GM12878 (cell line): Measurements from ENCODE around the gene MCM6. TPM values are rescaled to one million over a fixed set of nuclear protein-coding genes. Genes with fewer than 3 reads are reported as not detected.
A peak's percentile ranks its signal among the peaks of the same experiment; 100 is the strongest.

ENCODE experiments used
- ATAC-seq: fragments of 200-7000 bp; cut with Tn5 transposase; 3 replicates; pipeline ENCODE4 v1.9.1; 2020; ENCODE audit warnings: mild to moderate bottlenecking, moderate library complexity
- Bru-seq: library from RNA; stranded (reverse); fragments of 400-500 nt; gene quantifications from one replicate; lab custom pipeline; 2021; lab: Mats Ljungman, UMichigan
- BruChase-seq, 2 experiments: library from RNA; stranded (reverse); fragments of 400-500 nt; gene quantifications; one replicate each; lab custom pipeline; 2021; lab: Mats Ljungman, UMichigan
- BruUV-seq: library from RNA; stranded (reverse); fragments of 400-500 nt; replicated peaks from 2 replicates; lab custom pipeline; 2021; lab: Mats Ljungman, UMichigan
- CTCF ChIA-PET: fragments of 300-600 bp; sonication (Branson Sonifier 250); formaldehyde crosslinking; extraction: SDS; loops from one replicate; lab custom pipeline; 2021; ENCODE audit warnings: inconsistent platforms; lab: Yijun Ruan, JAX
- POLR2A ChIA-PET: fragments of 350-600 bp; formaldehyde crosslinking; extraction: SDS; loops from one replicate; lab custom pipeline; 2021; ENCODE audit warnings: inconsistent platforms; lab: Charles Lee
- RAD21 ChIA-PET: fragments of 300-600 bp; sonication (Branson Sonifier 250); formaldehyde crosslinking; loops from one replicate; lab custom pipeline; 2023; ENCODE audit warnings: antibody characterized with exemption; ENCODE audit not compliant: unreplicated experiment; lab: Charles Lee
- SMC1A ChIA-PET: fragments of 300-600 bp; sonication (Branson Sonifier 250); formaldehyde crosslinking; loops from one replicate; lab custom pipeline; 2023; ENCODE audit not compliant: unreplicated experiment, uncharacterized antibody; lab: Charles Lee
- DNase-seq: peaks from one replicate; pipeline ENCODE4 v3.0.0-alpha.2; 2011; ENCODE audit warnings: low read depth, low spot score
- FAIRE-seq: peaks from 3 replicates; lab custom pipeline; 2011; peaks lifted over from hg19 to GRCh38; lab: Jason Lieb, UNC
- H2AFZ ChIP-seq: 2 replicates; pipeline ENCODE4 v1.6.0; 2011; ENCODE audit warnings: low read depth, low read length, control low read depth; ENCODE audit not compliant: control insufficient read depth
- H3K27ac ChIP-seq: 2 replicates; pipeline ENCODE4 v1.5.1; 2011; ENCODE audit warnings: control low read depth; ENCODE audit not compliant: control insufficient read depth, insufficient read depth
- H3K27me3 ChIP-seq, 2 experiments: replicated peaks in 1 of 2; 2 replicates each; pipeline versions ENCODE4 v1.6.0 to v1.6.1; 2011; ENCODE audit warnings: low read length in 1 of 2; ENCODE audit not compliant: control insufficient read depth in 2 of 2, insufficient read depth in 2 of 2
- H3K36me3 ChIP-seq, 2 experiments: 2 replicates each; pipeline ENCODE4 v1.5.1; 2011; ENCODE audit warnings: low read length in 1 of 2; ENCODE audit not compliant: control insufficient read depth in 2 of 2, insufficient read depth in 2 of 2
- H3K4me1 ChIP-seq: 2 replicates; pipeline ENCODE4 v1.6.1; 2011; ENCODE audit warnings: mild to moderate bottlenecking, low read length, moderate library complexity, mixed read lengths; ENCODE audit not compliant: control insufficient read depth, insufficient read depth
- H3K4me2 ChIP-seq: 2 replicates; pipeline ENCODE4 v1.6.0; 2011; ENCODE audit warnings: control low read depth; ENCODE audit not compliant: control insufficient read depth, insufficient read depth
- H3K4me3 ChIP-seq: fragments of 200-600 bp; sonication (generic); 2 replicates; pipeline ENCODE4 v1.5.1; 2016
- H3K79me2 ChIP-seq: 2 replicates; pipeline ENCODE4 v1.6.0; 2011; ENCODE audit warnings: low read length; ENCODE audit not compliant: control insufficient read depth, insufficient read depth
- H3K9ac ChIP-seq: 2 replicates; pipeline ENCODE4 v1.8.0; 2011; ENCODE audit warnings: low read length, control low read depth, mixed read lengths; ENCODE audit not compliant: control insufficient read depth, insufficient read depth
- H3K9me3 ChIP-seq: replicated peaks from 3 replicates; pipeline ENCODE4 v1.5.1; 2011; ENCODE audit warnings: mild to moderate bottlenecking, low read length; ENCODE audit not compliant: control insufficient read depth, insufficient read depth
- H4K20me1 ChIP-seq: 2 replicates; pipeline ENCODE4 v1.6.0; 2011; ENCODE audit not compliant: control insufficient read depth, insufficient read depth
- E4F1 ChIP-seq: fragments of 450-650 bp; IDR thresholded peaks from 2 replicates; pipeline ENCODE4 v1.6.1; 2018; ENCODE audit warnings: borderline replicate concordance, mild to moderate bottlenecking; ENCODE audit not compliant: partially characterized antibody
- HCFC1 ChIP-seq: fragments of 150-350 bp; IDR thresholded peaks from 2 replicates; pipeline ENCODE4 v1.6.1; 2014; ENCODE audit warnings: low read length
- MEF2A ChIP-seq: IDR thresholded peaks from 2 replicates; pipeline ENCODE4 v1.6.1; 2011; ENCODE audit warnings: low read depth, mild to moderate bottlenecking, low read length, moderate library complexity; ENCODE audit not compliant: insufficient read depth
- MYC ChIP-seq: IDR thresholded peaks from 2 replicates; pipeline ENCODE4 v1.6.1; 2011; ENCODE audit warnings: mild to moderate bottlenecking, low read length, moderate library complexity, inconsistent platforms; ENCODE audit not compliant: insufficient read depth, insufficient replicate concordance, insufficient read length, severe bottlenecking
- NFXL1 ChIP-seq: fragments of 450-650 bp; IDR thresholded peaks from 2 replicates; pipeline ENCODE4 v1.6.1; 2017; ENCODE audit warnings: antibody characterized with exemption, mild to moderate bottlenecking, borderline replicate concordance
- NRF1 ChIP-seq: conservative IDR thresholded peaks from 2 replicates; pipeline ENCODE4 v1.6.1; 2011; ENCODE audit warnings: mild to moderate bottlenecking, low read depth, low read length, improper control_type of control experiment
- POLR2A ChIP-seq: IDR thresholded peaks from 2 replicates; pipeline ENCODE4 v1.6.1; 2011; ENCODE audit warnings: low read depth, mild to moderate bottlenecking, low read length
- SIN3A ChIP-seq: IDR thresholded peaks from 2 replicates; pipeline ENCODE4 v1.6.1; 2012; ENCODE audit warnings: low read depth, low read length, improper control_type of control experiment
- TAF1 ChIP-seq: IDR thresholded peaks from 2 replicates; pipeline ENCODE4 v1.6.1; 2011; ENCODE audit warnings: mild to moderate bottlenecking, low read depth, low read length, borderline replicate concordance
- WGBS: methylation state at CpG from one replicate; pipeline ENCODE4 v1.1.6; 2016; ENCODE audit warnings: low lambda C conversion rate; ENCODE audit not compliant: insufficient replicate concordance, insufficient coverage; ENCODE audit errors: missing lambda C conversion rate; 5-methylcytosine and 5-hydroxymethylcytosine counted together
- in situ Hi-C: fragments of 300-500 bp; cut with MboI; formaldehyde crosslinking; loops from 9 replicates; pipeline ENCODE4 v1.14.3; 2018; ENCODE audit warnings: mixed read lengths
- intact Hi-C: fragments of 100-400 bp; cut with micrococcal nuclease; formaldehyde crosslinking; loops from one replicate; pipeline ENCODE4 v1.14.2; 2022; ENCODE audit not compliant: unreplicated experiment
- long read RNA-seq, 2 experiments: library from polyadenylated mRNA; unstranded; transcript quantifications; one replicate each; pipeline ENCODE4 v2.0.0, GENCODE V29; 2019 to 2020
- polyA minus RNA-seq, 3 experiments: library from RNA; depleted of rRNA, polyadenylated mRNA; stranded (reverse); fragments of >200 nt; gene quantifications; 2 replicates each; pipeline ENCODE4 v1.2.3, GENCODE V29; 2011
- polyA plus RNA-seq, 11 experiments: library from polyadenylated mRNA; depleted of rRNA in 4 of 11; unstranded in 6 of 11; stranded (reverse) in 5 of 11; fragments of >200 nt; fragmentation: Nextera tagmentation in 4 of 11; fragmentation: Illumina TruSeq in 1 of 11; extraction: Ambion mirVana in 4 of 11; extraction: Trizol in 1 of 11; gene quantifications; 1 replicate in 1 of 11; 2 replicates in 10 of 11; pipeline versions ENCODE4 v1.2.1 to v1.2.3, GENCODE V29; 2011 to 2016; ENCODE audit warnings: inconsistent platforms in 2 of 11, missing spikeins in 2 of 11, low read depth in 1 of 11
- total RNA-seq, 4 experiments: library from RNA; depleted of rRNA in 3 of 4; stranded (reverse); fragments of >200 nt in 3 of 4; fragmentation: Illumina TruSeq in 1 of 4; extraction: Trizol in 1 of 4; gene quantifications; 2 replicates each; pipeline versions ENCODE4 v1.2.1 to v1.2.3, GENCODE V29; 2013 to 2021
- TF ChIP-seq, protein P1 (sequence below): IDR thresholded peaks from 2 replicates; pipeline ENCODE4 v1.6.1; 2012; ENCODE audit warnings: low read length, inconsistent platforms
- TF ChIP-seq, protein P2 (sequence below): IDR thresholded peaks from 2 replicates; pipeline ENCODE4 v1.6.1; 2011; ENCODE audit warnings: low read depth, low read length, improper control_type of control experiment, borderline replicate concordance

MCM6 gene
- total RNA-seq (2013; cell fraction: nucleolus; rRNA removed) = 50.4 and 55.8 TPM in 2 replicates
- total RNA-seq (2014; rRNA removed) (63.4 and 68.5 TPM in 2 replicates), total RNA-seq (2014; rRNA removed; fragmentation: Illumina TruSeq; extraction: Trizol) (63.2 and 63.4 TPM in 2 replicates), total RNA-seq (2021) (89.7 and 92.9 TPM in 2 replicates), polyA plus RNA-seq (2011; rRNA removed) (118 and 136 TPM in 2 replicates), polyA plus RNA-seq (2014; fragmentation: Illumina TruSeq; extraction: Trizol) (97.4 and 108 TPM in 2 replicates), polyA plus RNA-seq (2014; fragmentation: Nextera tagmentation; extraction: Ambion mirVana) (10 to 100 TPM; 37.4 to 74.4 TPM), polyA plus RNA-seq (2014; rRNA removed) (68.6 and 79.5 TPM in 2 replicates), polyA plus RNA-seq (2016; fragmentation: Nextera tagmentation; extraction: Ambion mirVana) (10 to 100 TPM; 85.0 to 89.9 TPM), polyA minus RNA-seq (2011; rRNA and poly(A)+ RNA removed) (124 and 156 TPM in 2 replicates), Bru-seq, nascent RNA (percentile 90 among the genes with signal in this experiment), BruChase-seq, experiment 1, labeled RNA remaining after a 6-hour chase (percentile 84 among the genes with signal in this experiment), BruChase-seq, experiment 2, labeled RNA remaining after a 2-hour chase (percentile 82 among the genes with signal in this experiment)
- polyA plus RNA-seq (2011; ENCODE audit: low read depth) = 40.3 TPM
- polyA plus RNA-seq (2011; cell fraction: cytosol; rRNA removed) = 74.9 and 83.7 TPM in 2 replicates
- 46.4 and 68.7 TPM in 2 replicates for polyA plus RNA-seq (2011; cell fraction: nucleus; rRNA removed)
- polyA plus RNA-seq (2012) = 34.7 and 41.0 TPM in 2 replicates
- polyA minus RNA-seq (2011; cell fraction: cytosol; rRNA and poly(A)+ RNA removed) = 44.2 and 46.8 TPM in 2 replicates
- 23.0 and 38.4 TPM in 2 replicates for polyA minus RNA-seq (2011; cell fraction: nucleus; rRNA and poly(A)+ RNA removed)
- long read RNA-seq, experiment 1, transcript MCM6-201 (17 exons, 3,736 nt) = major isoform, 98 of 133 reads
- long read RNA-seq, experiment 1, partial matches to known transcripts = 25 of 133 reads
- long read RNA-seq, experiment 1, other reads (novel, unspliced or antisense) = 10 of 133 reads
- long read RNA-seq, experiment 2, transcript MCM6-201 (17 exons, 3,736 nt) = major isoform, 694 of 1,236 reads
- long read RNA-seq, experiment 2, partial matches to known transcripts = 506 of 1,236 reads
- long read RNA-seq, experiment 2, other reads (novel, unspliced or antisense) = 36 of 1,236 reads

DNA sequence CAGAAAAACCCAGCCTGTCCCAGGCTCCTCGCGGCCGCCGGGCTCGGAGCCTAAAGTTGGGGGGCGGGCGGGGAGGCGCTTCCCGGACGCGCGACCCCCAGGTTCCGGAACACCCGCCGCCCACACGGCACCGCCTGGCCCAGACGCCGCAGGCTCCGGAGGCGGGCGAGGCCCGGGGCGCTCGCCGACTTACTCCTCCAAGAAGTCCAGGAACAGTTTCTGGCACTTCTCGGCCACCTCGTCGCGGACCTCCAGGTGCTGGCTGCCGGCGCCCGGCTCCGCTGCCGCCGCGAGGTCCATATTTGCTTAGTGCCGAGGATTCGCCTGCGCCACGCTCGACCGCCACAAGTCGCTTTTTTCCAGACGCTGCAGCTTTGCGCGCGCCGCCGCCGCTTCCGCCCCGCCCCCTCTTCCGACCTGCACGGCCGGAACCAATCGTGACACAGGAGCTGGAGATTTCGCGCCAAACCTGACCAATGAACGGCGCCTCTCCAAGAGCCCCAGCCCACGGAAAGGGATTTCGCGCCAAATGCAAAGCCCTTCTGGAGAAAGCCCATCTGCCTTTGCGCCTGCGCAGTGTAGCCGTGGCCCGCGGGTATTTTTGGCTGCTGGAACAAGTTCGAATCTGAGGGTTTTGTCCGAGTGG, at the start of gene MCM6:
TSS of gene MCM6 (minus strand) at position 378 of the 646 bp plus-strand sequence. CDS start at position 300, 78 bp downstream.
- DNase-seq (peak; percentile 94), FAIRE-seq (peak; percentile 99), ATAC-seq (peak; percentile 91)
- H2AFZ ChIP-seq = peak within 1 kb of the TSS; percentile 73
- ChIA-PET POLR2A (interaction anchor here (1.0 to 1.9 kb wide), 6 partner anchors 21 to 508 kb away, joined by 3 to 5 read pairs (median 4); no protein-coding TSS in a partner anchor), CTCF (interaction anchor here (1.0 to 2.3 kb wide), 3 partner anchors 10 to 508 kb away, joined by 4 to 9 read pairs (median 4); no protein-coding TSS in a partner anchor), SMC1A (interaction anchor here (0.7 to 2.0 kb wide), 9 partner anchors 10 to 546 kb away, joined by 3 to 8 read pairs (median 4); no protein-coding TSS in a partner anchor), RAD21 (interaction anchor here (0.9 to 1.8 kb wide), 3 partner anchors 56 to 508 kb away, joined by 3 to 11 read pairs (median 4); no protein-coding TSS in a partner anchor)
- no peaks in the 10 kb centered on the region for H3K9me3 ChIP-seq
- intact Hi-C loops (loop anchor here (1.0 kb wide), 1 partner anchor 56 kb away; no protein-coding TSS in a partner anchor), in situ Hi-C loops (no loop called here)
- H3K36me3 ChIP-seq = peaks cover 1 to 5% of the 10 kb centered on the region in 2 experiments; a peak in 3 of 4 replicates
- TSS peak; percentile 83 for BruUV-seq
- H3K4me2 ChIP-seq = peak within 1 kb of the TSS; percentile 79
- peak within 1 kb of the TSS; percentile 86 for H3K27ac ChIP-seq
- peaks cover 33% of the 10 kb centered on the region for H3K79me2 ChIP-seq
- H4K20me1 ChIP-seq = no peaks in the 10 kb centered on the region
- peak within 1 kb of the TSS; percentile 95 for H3K4me3 ChIP-seq
- under 1% methylated on average over 71 of the region's 71 CpGs for WGBS
- H3K9ac ChIP-seq = peak within 1 kb of the TSS; percentile 93
- H3K4me1 ChIP-seq = peaks cover 4% of the 10 kb centered on the region; the same call in 1 of the 2 replicates
- no peaks in the 10 kb centered on the region for H3K27me3 ChIP-seq
- TF ChIP-seq HCFC1 = 0 out of 2 replicates have a peak, but pooled peaks have one; percentile 22
- peak; percentile 51; the same call in 1 of the 2 replicates for TF ChIP-seq POLR2A
- TF ChIP-seq, protein P1, sequence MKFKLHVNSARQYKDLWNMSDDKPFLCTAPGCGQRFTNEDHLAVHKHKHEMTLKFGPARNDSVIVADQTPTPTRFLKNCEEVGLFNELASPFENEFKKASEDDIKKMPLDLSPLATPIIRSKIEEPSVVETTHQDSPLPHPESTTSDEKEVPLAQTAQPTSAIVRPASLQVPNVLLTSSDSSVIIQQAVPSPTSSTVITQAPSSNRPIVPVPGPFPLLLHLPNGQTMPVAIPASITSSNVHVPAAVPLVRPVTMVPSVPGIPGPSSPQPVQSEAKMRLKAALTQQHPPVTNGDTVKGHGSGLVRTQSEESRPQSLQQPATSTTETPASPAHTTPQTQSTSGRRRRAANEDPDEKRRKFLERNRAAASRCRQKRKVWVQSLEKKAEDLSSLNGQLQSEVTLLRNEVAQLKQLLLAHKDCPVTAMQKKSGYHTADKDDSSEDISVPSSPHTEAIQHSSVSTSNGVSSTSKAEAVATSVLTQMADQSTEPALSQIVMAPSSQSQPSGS = no peak
- TF ChIP-seq NRF1 = peak; percentile 80
- TF ChIP-seq, protein P2, sequence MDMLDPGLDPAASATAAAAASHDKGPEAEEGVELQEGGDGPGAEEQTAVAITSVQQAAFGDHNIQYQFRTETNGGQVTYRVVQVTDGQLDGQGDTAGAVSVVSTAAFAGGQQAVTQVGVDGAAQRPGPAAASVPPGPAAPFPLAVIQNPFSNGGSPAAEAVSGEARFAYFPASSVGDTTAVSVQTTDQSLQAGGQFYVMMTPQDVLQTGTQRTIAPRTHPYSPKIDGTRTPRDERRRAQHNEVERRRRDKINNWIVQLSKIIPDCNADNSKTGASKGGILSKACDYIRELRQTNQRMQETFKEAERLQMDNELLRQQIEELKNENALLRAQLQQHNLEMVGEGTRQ = no peak
- TF ChIP-seq TAF1 = peak; percentile 68
- TF ChIP-seq E4F1 = peak; percentile 64
- peak; percentile 46 for TF ChIP-seq MYC
- TF ChIP-seq NFXL1 = no peak
- 0 out of 2 replicates have a peak, but pooled peaks have one; percentile 27 for TF ChIP-seq MEF2A
- TF ChIP-seq SIN3A = peak; percentile 70
